ENCODE measurements around the gene MTRF1L. TPM values are rescaled to one million over a fixed set of nuclear protein-coding genes. Genes with fewer than 3 reads are reported as not detected.

MTRF1L gene
- total and polyA plus RNA-seq, 2 experiments from 2014 or later: 17.4 to 19.0 TPM

- Histone ChIP-seq H3K27ac (no peak overlapping the region), H2AFZ (no peak overlapping the region), H3K27me3 (no peaks in the 10 kb centered on the region), H3K9me3 (ENCODE audit: low read depth) (no peaks in the 10 kb centered on the region), H3K36me3 (replicated peaks; ENCODE audit: insufficient read depth, low read depth) (no peaks in the 10 kb centered on the region), H3K4me3 (no peak overlapping the region), H3K9me2 (replicated peaks; ENCODE audit: insufficient read depth) (no peaks in the 10 kb centered on the region), H3K4me1 (ENCODE audit: insufficient read depth) (no peaks in the 10 kb centered on the region), H4K20me1 (ENCODE audit: insufficient read depth, poor library complexity, severe bottlenecking) (no peaks in the 10 kb centered on the region), H3K79me2 (no peaks in the 10 kb centered on the region), H3K4me2 (no peak overlapping the region)
- 94% methylated on average over 3 of the region's 3 CpGs for WGBS (ENCODE audit: low lambda C conversion rate, missing lambda C conversion rate)
- TF ChIP-seq CTCF (IDR thresholded peaks at IDR 0.05; ENCODE audit: poor library complexity) (no peak), EZH2 (IDR thresholded peaks at IDR 0.05; ENCODE audit: borderline replicate concordance) (no peak), EZH2phosphoT487 (IDR thresholded peaks at IDR 0.05; ENCODE audit: low read depth, severe bottlenecking, unreplicated experiment) (no peak)
- no peak for DNase-seq (ENCODE audit: low spot score)
Observed at GRCh38 chr6:153018355-153018754, 15.8 kb upstream of the MTRF1L start.

GRCh38 chr6:153016846-153017245 lies 14.3 kb upstream of the MTRF1L start:
- H4K20me1 ChIP-seq (ENCODE audit: insufficient read depth, poor library complexity, severe bottlenecking): no peaks in the 10 kb centered on the region
- no peak for DNase-seq (ENCODE audit: low spot score)
- WGBS (ENCODE audit: low lambda C conversion rate, missing lambda C conversion rate): 51% methylated on average over 3 of the region's 3 CpGs
- no peaks in the 10 kb centered on the region for H3K9me2 ChIP-seq (replicated peaks; ENCODE audit: insufficient read depth)
- H3K4me3 ChIP-seq: no peak overlapping the region
- no peaks in the 10 kb centered on the region for H3K27me3 ChIP-seq
- H2AFZ ChIP-seq: no peak overlapping the region
- H3K9me3 ChIP-seq (ENCODE audit: low read depth): no peaks in the 10 kb centered on the region
- no peaks in the 10 kb centered on the region for H3K4me1 ChIP-seq (ENCODE audit: insufficient read depth)
- H3K36me3 ChIP-seq (replicated peaks; ENCODE audit: insufficient read depth, low read depth): no peaks in the 10 kb centered on the region
- H3K27ac ChIP-seq: no peak overlapping the region
- no peak overlapping the region for H3K4me2 ChIP-seq
- TF ChIP-seq EZH2phosphoT487 (IDR thresholded peaks at IDR 0.05; ENCODE audit: low read depth, severe bottlenecking, unreplicated experiment) (no peak), EZH2 (IDR thresholded peaks at IDR 0.05; ENCODE audit: borderline replicate concordance) (no peak), CTCF (IDR thresholded peaks at IDR 0.05; ENCODE audit: poor library complexity) (no peak)
- H3K79me2 ChIP-seq: no peaks in the 10 kb centered on the region

GRCh38 chr6:153015094-153015640 lies 12.7 kb upstream of the MTRF1L start:
- no peak for DNase-seq (ENCODE audit: low spot score)
- Histone ChIP-seq H3K4me1 (ENCODE audit: insufficient read depth) (no peaks in the 10 kb centered on the region), H2AFZ (no peak overlapping the region), H3K9me3 (ENCODE audit: low read depth) (no peaks in the 10 kb centered on the region), H3K27me3 (no peaks in the 10 kb centered on the region), H3K27ac (no peak overlapping the region), H3K79me2 (no peaks in the 10 kb centered on the region), H3K4me3 (no peak overlapping the region), H3K4me2 (no peak overlapping the region), H3K9me2 (replicated peaks; ENCODE audit: insufficient read depth) (no peaks in the 10 kb centered on the region), H4K20me1 (ENCODE audit: insufficient read depth, poor library complexity, severe bottlenecking) (no peaks in the 10 kb centered on the region), H3K36me3 (replicated peaks; ENCODE audit: insufficient read depth, low read depth) (no peaks in the 10 kb centered on the region)
- TF ChIP-seq EZH2phosphoT487 (IDR thresholded peaks at IDR 0.05; ENCODE audit: low read depth, severe bottlenecking, unreplicated experiment): no peak
- no peak for TF ChIP-seq EZH2 (IDR thresholded peaks at IDR 0.05; ENCODE audit: borderline replicate concordance)
- no peak for TF ChIP-seq CTCF (IDR thresholded peaks at IDR 0.05; ENCODE audit: poor library complexity)
- WGBS (ENCODE audit: low lambda C conversion rate, missing lambda C conversion rate): 80% methylated on average over 4 of the region's 4 CpGs
